Globus pallidus (tissue), 1 donor: Measurements from ENCODE around the gene ARHGEF9.

Source experiments
- DNase-seq: peaks from one replicate; pipeline ENCODE4 v3.0.0-alpha.2; 2015; ENCODE audit warnings: low spot score

The ARHGEF9 gene

GRCh38 chrX:63746278-63746677, 38.7 kb downstream of the ARHGEF9 start:
- DNase-seq, result no peak

GRCh38 chrX:63744850-63745394, 40.1 kb downstream of the ARHGEF9 start:
- no peak for DNase-seq

- no peak for DNase-seq
Measured at GRCh38 chrX:63743596-63743995, 41.4 kb downstream of the ARHGEF9 start.

GRCh38 chrX:63740382-63740781, 44.6 kb downstream of the ARHGEF9 start:
- DNase-seq, result no peak

GRCh38 chrX:63739885-63740284, 45.1 kb downstream of the ARHGEF9 start:
- DNase-seq, result no peak

- no peak for DNase-seq
Measured at GRCh38 chrX:63738696-63739095, 46.3 kb downstream of the ARHGEF9 start.

GRCh38 chrX:63737131-63737921, 47.7 kb downstream of the ARHGEF9 start:
- no peak for DNase-seq

- no peak for DNase-seq
Measured at GRCh38 chrX:63735882-63736281, 49.1 kb downstream of the ARHGEF9 start.

- DNase-seq, result no peak
Measured at GRCh38 chrX:63720293-63720692, 64.7 kb downstream of the ARHGEF9 start.

GRCh38 chrX:63719633-63720032, 65.4 kb downstream of the ARHGEF9 start:
- DNase-seq, result no peak

GRCh38 chrX:63718010-63718694, 66.9 kb downstream of the ARHGEF9 start:
- no peak for DNase-seq

GRCh38 chrX:63713526-63713925, 71.5 kb downstream of the ARHGEF9 start:
- DNase-seq, result no peak

GRCh38 chrX:63708801-63709200, 76.2 kb downstream of the ARHGEF9 start:
- DNase-seq, result no peak

- DNase-seq, result no peak
Measured at GRCh38 chrX:63702556-63702955, 82.5 kb downstream of the ARHGEF9 start.

GRCh38 chrX:63686878-63687714, 97.9 kb downstream of the ARHGEF9 start:
- no peak for DNase-seq

GRCh38 chrX:63680423-63680822, 104.6 kb downstream of the ARHGEF9 start:
- DNase-seq, result no peak

GRCh38 chrX:63679432-63679831, 105.6 kb downstream of the ARHGEF9 start:
- DNase-seq, result no peak

- DNase-seq, result no peak
Measured at GRCh38 chrX:63675716-63676115, 109.3 kb downstream of the ARHGEF9 start.

GRCh38 chrX:63673896-63674295, 111.1 kb downstream of the ARHGEF9 start:
- no peak for DNase-seq

- DNase-seq, result no peak
Measured at GRCh38 chrX:63664741-63665140, 120.3 kb downstream of the ARHGEF9 start.

GRCh38 chrX:63664083-63664482, 120.9 kb downstream of the ARHGEF9 start:
- no peak for DNase-seq

- DNase-seq, result no peak
Measured at GRCh38 chrX:63661676-63662075, 123.3 kb downstream of the ARHGEF9 start.
